Measurements from ENCODE around the gene SUCO. TPM values are rescaled to one million over a fixed set of nuclear protein-coding genes. Genes with fewer than 3 reads are reported as not detected.
A peak's percentile ranks its signal among the peaks of the same experiment; 100 is the strongest.
"Not testable (repeated sequence)": the region's sequence is repeated elsewhere in the genome, so short reads cannot be mapped to it uniquely, and the experiment has no call there.

Gene SUCO
- total and polyA plus RNA-seq, 5 donors from 2014 or later: 9.0 to 108 (median 15.5) TPM

GRCh38 chr1:172612478-172612877 is 79.5 kb downstream of the SUCO start:
- H3K36me3 ChIP-seq (ENCODE audit: control insufficient read depth, insufficient read depth, low read length): peaks cover 23% of the 10 kb centered on the region
- no peak for ATAC-seq (ENCODE audit: low read depth in 2 of 2)
- H3K4me1 ChIP-seq (ENCODE audit: control insufficient read depth, insufficient read depth, low read length, poor library complexity, severe bottlenecking): no peaks in the 10 kb centered on the region
- H3K27me3 ChIP-seq (ENCODE audit: control insufficient read depth, insufficient read depth, low read length): no peaks in the 10 kb centered on the region
- H3K9me3 ChIP-seq (ENCODE audit: control insufficient read depth in 2 of 2, low read length in 2 of 2): peaks cover 7 to 13% of the 10 kb centered on the region in 2 experiments
- Mint-ChIP-seq H3K27me3 (no peaks in the 10 kb centered on the region), H3K9me3 (peaks cover 0 to 20% (median 7%) of the 10 kb centered on the region in 7 donors), H3K27ac (no peak overlapping the region), H3K4me1 (peaks cover 0 to 13% (median 4%) of the 10 kb centered on the region in 4 donors), H3K4me3 (no peak overlapping the region), H3K36me3 (peaks cover 27% of the 10 kb centered on the region)
- no peak overlapping the region for H3K27ac ChIP-seq (ENCODE audit: insufficient read depth, low read length, poor library complexity, severe bottlenecking)
- no peak overlapping the region for H3K4me3 ChIP-seq (ENCODE audit: low read depth, low read length)
- no peak for DNase-seq

GRCh38 chr1:172613294-172613693 is 80.3 kb downstream of the SUCO start:
- DNase-seq: no peak
- peaks cover 0 to 13% (median 4%) of the 10 kb centered on the region in 4 donors for H3K4me1 Mint-ChIP-seq
- no peaks in the 10 kb centered on the region for H3K27me3 Mint-ChIP-seq
- peaks cover 0 to 26% (median 7%) of the 10 kb centered on the region in 7 donors for H3K9me3 Mint-ChIP-seq
- no peak overlapping the region for H3K27ac ChIP-seq (ENCODE audit: insufficient read depth, low read length, poor library complexity, severe bottlenecking)
- H3K36me3 Mint-ChIP-seq: peaks cover 30% of the 10 kb centered on the region
- H3K9me3 ChIP-seq (ENCODE audit: control insufficient read depth in 2 of 2, low read length in 2 of 2): peaks cover 7 to 13% of the 10 kb centered on the region in 2 experiments
- H3K4me3 ChIP-seq (ENCODE audit: low read depth, low read length): no peak overlapping the region
- H3K36me3 ChIP-seq (ENCODE audit: control insufficient read depth, insufficient read depth, low read length): peaks cover 23% of the 10 kb centered on the region
- no peaks in the 10 kb centered on the region for H3K27me3 ChIP-seq (ENCODE audit: control insufficient read depth, insufficient read depth, low read length)
- H3K27ac Mint-ChIP-seq: peak overlapping the region in 1 of 3 donors; percentile 10
- ATAC-seq (ENCODE audit: low read depth in 2 of 2): no peak
- no peaks in the 10 kb centered on the region for H3K4me1 ChIP-seq (ENCODE audit: control insufficient read depth, insufficient read depth, low read length, poor library complexity, severe bottlenecking)
- no peak overlapping the region for H3K4me3 Mint-ChIP-seq

- Histone ChIP-seq H3K4me1 (ENCODE audit: control insufficient read depth, insufficient read depth, low read length, poor library complexity, severe bottlenecking) (no peaks in the 10 kb centered on the region), H3K9me3 (ENCODE audit: control insufficient read depth in 2 of 2, low read length in 2 of 2) (peaks cover 12 to 17% of the 10 kb centered on the region in 2 experiments), H3K27ac (ENCODE audit: insufficient read depth, low read length, poor library complexity, severe bottlenecking) (no peak overlapping the region), H3K4me3 (ENCODE audit: low read depth, low read length) (no peak overlapping the region), H3K27me3 (ENCODE audit: control insufficient read depth, insufficient read depth, low read length) (no peaks in the 10 kb centered on the region), H3K36me3 (ENCODE audit: control insufficient read depth, insufficient read depth, low read length) (peaks cover 6% of the 10 kb centered on the region)
- ATAC-seq (ENCODE audit: low read depth in 2 of 2): no peak
- Mint-ChIP-seq H3K27me3 (no peaks in the 10 kb centered on the region), H3K36me3 (peaks cover 12% of the 10 kb centered on the region), H3K4me3 (no peak overlapping the region), H3K27ac (no peak overlapping the region), H3K9me3 (peaks cover 0 to 43% (median 11%) of the 10 kb centered on the region in 7 donors), H3K4me1 (peaks cover 0 to 5% (median 0%) of the 10 kb centered on the region in 4 donors)
- no peak for DNase-seq
These were observed 83.2 kb downstream of the SUCO start for GRCh38 chr1:172616195-172616594.

GRCh38 chr1:172616636-172617035 is 83.7 kb downstream of the SUCO start:
- Mint-ChIP-seq H3K27me3 (no peaks in the 10 kb centered on the region), H3K36me3 (peaks cover 8% of the 10 kb centered on the region), H3K4me3 (no peak overlapping the region), H3K9me3 (peaks cover 0 to 44% (median 11%) of the 10 kb centered on the region in 7 donors), H3K4me1 (peaks cover 0 to 5% (median 0%) of the 10 kb centered on the region in 4 donors), H3K27ac (no peak overlapping the region)
- no peak for DNase-seq
- Histone ChIP-seq H3K27ac (ENCODE audit: insufficient read depth, low read length, poor library complexity, severe bottlenecking) (no peak overlapping the region), H3K4me1 (ENCODE audit: control insufficient read depth, insufficient read depth, low read length, poor library complexity, severe bottlenecking) (no peaks in the 10 kb centered on the region), H3K36me3 (ENCODE audit: control insufficient read depth, insufficient read depth, low read length) (peaks cover 2% of the 10 kb centered on the region), H3K9me3 (ENCODE audit: control insufficient read depth in 2 of 2, low read length in 2 of 2) (peaks cover 12 to 17% of the 10 kb centered on the region in 2 experiments), H3K27me3 (ENCODE audit: control insufficient read depth, insufficient read depth, low read length) (no peaks in the 10 kb centered on the region), H3K4me3 (ENCODE audit: low read depth, low read length) (no peak overlapping the region)
- ATAC-seq (ENCODE audit: low read depth in 2 of 2): no peak

GRCh38 chr1:172620603-172621002 is 87.7 kb downstream of the SUCO start:
- not testable (repeated sequence) for H3K36me3 ChIP-seq (ENCODE audit: control insufficient read depth, insufficient read depth, low read length); H3K27me3 Mint-ChIP-seq; H3K27me3 ChIP-seq (ENCODE audit: control insufficient read depth, insufficient read depth, low read length); DNase-seq; H3K4me1 Mint-ChIP-seq; H3K4me3 ChIP-seq (ENCODE audit: low read depth, low read length); H3K27ac Mint-ChIP-seq; H3K27ac ChIP-seq (ENCODE audit: insufficient read depth, low read length, poor library complexity, severe bottlenecking); H3K4me3 Mint-ChIP-seq; H3K36me3 Mint-ChIP-seq; H3K4me1 ChIP-seq (ENCODE audit: control insufficient read depth, insufficient read depth, low read length, poor library complexity, severe bottlenecking); ATAC-seq (ENCODE audit: low read depth in 2 of 2)
- peaks cover 5 to 44% (median 8%) of the 10 kb centered on the region in 7 donors for H3K9me3 Mint-ChIP-seq
- H3K9me3 ChIP-seq (ENCODE audit: control insufficient read depth in 2 of 2, low read length in 2 of 2): peaks cover 12 to 17% of the 10 kb centered on the region in 2 experiments

- H3K27ac ChIP-seq (ENCODE audit: insufficient read depth, low read length, poor library complexity, severe bottlenecking): no peak overlapping the region
- H3K36me3 ChIP-seq (ENCODE audit: control insufficient read depth, insufficient read depth, low read length): no peaks in the 10 kb centered on the region
- H3K9me3 ChIP-seq (ENCODE audit: control insufficient read depth in 2 of 2, low read length in 2 of 2): peaks cover 4 to 5% of the 10 kb centered on the region in 2 experiments
- no peaks in the 10 kb centered on the region for H3K27me3 Mint-ChIP-seq
- H3K4me3 ChIP-seq (ENCODE audit: low read depth, low read length): no peak overlapping the region
- peaks cover 4 to 26% (median 5%) of the 10 kb centered on the region in 7 donors for H3K9me3 Mint-ChIP-seq
- peaks cover 2% of the 10 kb centered on the region for H3K36me3 Mint-ChIP-seq
- H3K27me3 ChIP-seq (ENCODE audit: control insufficient read depth, insufficient read depth, low read length): no peaks in the 10 kb centered on the region
- H3K4me3 Mint-ChIP-seq: no peak overlapping the region
- no peak overlapping the region for H3K27ac Mint-ChIP-seq
- peaks cover 8% of the 10 kb centered on the region for H3K4me1 ChIP-seq (ENCODE audit: control insufficient read depth, insufficient read depth, low read length, poor library complexity, severe bottlenecking)
- peaks cover 4 to 10% (median 8%) of the 10 kb centered on the region in 4 donors for H3K4me1 Mint-ChIP-seq
- ATAC-seq (ENCODE audit: low read depth in 2 of 2) (no peak), DNase-seq (no peak)
These were observed 89.6 kb downstream of the SUCO start for GRCh38 chr1:172622541-172622940.

GRCh38 chr1:172623748-172624147 is 90.8 kb downstream of the SUCO start:
- H3K27ac Mint-ChIP-seq: no peak overlapping the region
- no peak for ATAC-seq (ENCODE audit: low read depth in 2 of 2)

GRCh38 chr1:172626845-172627244 is 93.9 kb downstream of the SUCO start:
- Mint-ChIP-seq H3K4me1 (peaks cover 10 to 37% (median 20%) of the 10 kb centered on the region in 4 donors), H3K4me3 (no peak overlapping the region), H3K9me3 (peaks cover 0 to 5% (median 0%) of the 10 kb centered on the region in 7 donors), H3K36me3 (peaks cover 2% of the 10 kb centered on the region), H3K27me3 (no peaks in the 10 kb centered on the region), H3K27ac (no peak overlapping the region)
- Histone ChIP-seq H3K27ac (ENCODE audit: insufficient read depth, low read length, poor library complexity, severe bottlenecking) (no peak overlapping the region), H3K36me3 (ENCODE audit: control insufficient read depth, insufficient read depth, low read length) (no peaks in the 10 kb centered on the region), H3K4me1 (ENCODE audit: control insufficient read depth, insufficient read depth, low read length, poor library complexity, severe bottlenecking) (peaks cover 13% of the 10 kb centered on the region), H3K4me3 (ENCODE audit: low read depth, low read length) (peak overlapping the region; percentile 56), H3K9me3 (ENCODE audit: control insufficient read depth in 2 of 2, low read length in 2 of 2) (no peaks in the 10 kb centered on the region), H3K27me3 (ENCODE audit: control insufficient read depth, insufficient read depth, low read length) (no peaks in the 10 kb centered on the region)
- DNase-seq: no peak
- ATAC-seq (ENCODE audit: low read depth in 2 of 2): no peak

More at GRCh38 chr1:172623748-172624147, 90.8 kb downstream of the SUCO start:
- no peaks in the 10 kb centered on the region for H3K36me3 Mint-ChIP-seq
- Histone ChIP-seq H3K36me3 (ENCODE audit: control insufficient read depth, insufficient read depth, low read length) (no peaks in the 10 kb centered on the region), H3K4me3 (ENCODE audit: low read depth, low read length) (no peak overlapping the region), H3K9me3 (ENCODE audit: control insufficient read depth in 2 of 2, low read length in 2 of 2) (peaks cover 4 to 5% of the 10 kb centered on the region in 2 experiments), H3K4me1 (ENCODE audit: control insufficient read depth, insufficient read depth, low read length, poor library complexity, severe bottlenecking) (peaks cover 13% of the 10 kb centered on the region), H3K27ac (ENCODE audit: insufficient read depth, low read length, poor library complexity, severe bottlenecking) (no peak overlapping the region), H3K27me3 (ENCODE audit: control insufficient read depth, insufficient read depth, low read length) (no peaks in the 10 kb centered on the region)
- no peaks in the 10 kb centered on the region for H3K27me3 Mint-ChIP-seq
- DNase-seq: no peak
- H3K4me1 Mint-ChIP-seq: peaks cover 10 to 18% (median 15%) of the 10 kb centered on the region in 4 donors
- H3K9me3 Mint-ChIP-seq: peaks cover 3 to 21% (median 5%) of the 10 kb centered on the region in 7 donors
- H3K4me3 Mint-ChIP-seq: no peak overlapping the region
